CD14-positive monocyte (primary cell): Measurements from ENCODE around the gene HMGB1. TPM values are rescaled to one million over a fixed set of nuclear protein-coding genes. Genes with fewer than 3 reads are reported as not detected.

Experiments
- DNase-seq, 3 donors: peaks; one replicate each; pipeline ENCODE4 v3.0.0-alpha.2; 2011 to 2022
- H2AFZ ChIP-seq: 2 replicates; pipeline ENCODE4 v1.6.0; 2012; ENCODE audit warnings: mild to moderate bottlenecking, low read depth, low read length, inconsistent platforms; ENCODE audit not compliant: insufficient read depth, poor library complexity, severe bottlenecking
- H3K27ac ChIP-seq, 2 donors: 1 replicate in 1 of 2; 2 replicates in 1 of 2; pipeline ENCODE4 v1.5.1; 2012 to 2013; ENCODE audit warnings: low read length in 2 of 2, control low read depth in 1 of 2, inconsistent platforms in 1 of 2, low read depth in 1 of 2, mild to moderate bottlenecking in 1 of 2
- H3K27me3 ChIP-seq, 2 donors: one replicate each; pipeline versions ENCODE4 v1.6.0 to v1.6.1; 2011 to 2013; ENCODE audit warnings: low read length in 2 of 2; ENCODE audit not compliant: control insufficient read depth in 2 of 2, insufficient read depth in 2 of 2
- H3K36me3 ChIP-seq, 2 donors: replicated peaks in 1 of 2; 1 replicate in 1 of 2; 2 replicates in 1 of 2; pipeline versions ENCODE4 v1.5.1 to v1.6.1; 2012 to 2013; ENCODE audit warnings: low read length in 2 of 2, control low read depth in 1 of 2, inconsistent platforms in 1 of 2, mild to moderate bottlenecking in 1 of 2; ENCODE audit not compliant: insufficient read depth in 2 of 2, control insufficient read depth in 1 of 2
- H3K4me1 ChIP-seq, 2 donors: 1 replicate in 1 of 2; 2 replicates in 1 of 2; pipeline versions ENCODE4 v1.5.1 to v1.6.1; 2012 to 2013; ENCODE audit warnings: low read length in 2 of 2, control low read depth in 1 of 2, inconsistent platforms in 1 of 2, mild to moderate bottlenecking in 1 of 2, moderate library complexity in 1 of 2; ENCODE audit not compliant: insufficient read depth in 2 of 2, control insufficient read depth in 1 of 2
- H3K4me2 ChIP-seq: replicated peaks from 2 replicates; pipeline ENCODE3; 2012; ENCODE audit warnings: low read length, moderate library complexity, mild to moderate bottlenecking; ENCODE audit not compliant: poor library complexity, severe bottlenecking; ENCODE audit errors: extremely low read depth
- H3K4me3 ChIP-seq, 3 experiments: fragments of 200-600 bp in 1 of 3; sonication (generic) in 1 of 3; replicated peaks in 1 of 3; 1 replicate in 2 of 3; 2 replicates in 1 of 3; pipeline ENCODE4 v1.5.1; 2011 to 2013; ENCODE audit warnings: low read length in 3 of 3, mild to moderate bottlenecking in 3 of 3, control low read depth in 2 of 3, low read depth in 2 of 3, inconsistent platforms in 1 of 3, moderate library complexity in 1 of 3
- H3K79me2 ChIP-seq: 2 replicates; pipeline ENCODE4 v1.6.0; 2012; ENCODE audit warnings: mild to moderate bottlenecking, control low read depth, inconsistent platforms, low read length, moderate library complexity; ENCODE audit not compliant: insufficient read depth
- H3K9ac ChIP-seq: 2 replicates; pipeline ENCODE4 v1.6.0; 2017; ENCODE audit warnings: low read length, mild to moderate bottlenecking; ENCODE audit not compliant: insufficient read depth, poor library complexity, severe bottlenecking
- H3K9me3 ChIP-seq, 2 donors: replicated peaks in 1 of 2; 1 replicate in 1 of 2; 2 replicates in 1 of 2; pipeline versions ENCODE4 v1.5.1 to v1.6.1; 2012 to 2013; ENCODE audit warnings: low read length in 2 of 2, control low read depth in 1 of 2; ENCODE audit not compliant: control insufficient read depth in 1 of 2, insufficient read depth in 1 of 2
- H4K20me1 ChIP-seq: 2 replicates; pipeline ENCODE4 v1.6.0; 2012; ENCODE audit warnings: mild to moderate bottlenecking, low read length, control low read depth, moderate library complexity; ENCODE audit not compliant: insufficient read depth
- H3K27ac Mint-ChIP-seq, 7 donors: one replicate each; pipeline ENCODE4 v1.8.0; 2020; ENCODE audit warnings: mild to moderate bottlenecking in 7 of 7, mixed read lengths in 7 of 7, moderate library complexity in 6 of 7, inconsistent platforms in 2 of 7
- H3K27me3 Mint-ChIP-seq, 3 donors: one replicate each; pipeline ENCODE4 v1.8.0; 2021 to 2022; ENCODE audit warnings: low read depth in 3 of 3, mild to moderate bottlenecking in 3 of 3, mixed read lengths in 3 of 3, moderate library complexity in 3 of 3, inconsistent platforms in 1 of 3
- H3K36me3 Mint-ChIP-seq, 2 donors: one replicate each; pipeline ENCODE4 v1.8.0; 2020; ENCODE audit warnings: mixed read lengths in 2 of 2, inconsistent platforms in 1 of 2, mild to moderate bottlenecking in 1 of 2
- H3K4me1 Mint-ChIP-seq: one replicate; pipeline ENCODE4 v1.8.0; 2020; ENCODE audit warnings: mild to moderate bottlenecking, mixed read lengths
- H3K4me3 Mint-ChIP-seq, 2 donors: one replicate each; pipeline ENCODE4 v1.8.0; 2020; ENCODE audit warnings: mild to moderate bottlenecking in 2 of 2, mixed read lengths in 2 of 2, moderate library complexity in 1 of 2
- H3K9me3 Mint-ChIP-seq, 7 donors: one replicate each; pipeline ENCODE4 v1.8.0; 2020 to 2022; ENCODE audit warnings: mixed read lengths in 7 of 7, mild to moderate bottlenecking in 6 of 7, moderate library complexity in 6 of 7, inconsistent platforms in 2 of 7
- CTCF ChIP-seq: fragments of 200-600 bp; IDR thresholded peaks from one replicate; pipeline ENCODE4 v1.8.0; 2022; ENCODE audit warnings: antibody characterized with exemption, mild to moderate bottlenecking
- WGBS: methylation state at CpG from one replicate; pipeline ENCODE4 v1.1.5; 2013; ENCODE audit warnings: missing lambda C conversion rate; ENCODE audit not compliant: insufficient coverage; 5-methylcytosine and 5-hydroxymethylcytosine counted together
- intact Hi-C, 2 donors: fragments of 100-400 bp; cut with micrococcal nuclease; formaldehyde crosslinking; loops; one replicate each; pipeline versions ENCODE4 v1.15.0 to v1.15.1; 2023
- polyA plus RNA-seq, 3 donors: library from polyadenylated mRNA; depleted of rRNA in 1 of 3; unstranded in 2 of 3; stranded (reverse) in 1 of 3; fragments of 300-500 nt in 2 of 3; fragments of >200 nt in 1 of 3; fragmentation: Illumina TruSeq in 2 of 3; gene quantifications; 1 replicate in 2 of 3; 2 replicates in 1 of 3; pipeline ENCODE4 v1.2.3, GENCODE V29; 2012 to 2021

Gene HMGB1
- polyA plus RNA-seq, 3 donors = 132 to 489 (median 430) TPM

GRCh38 chr13:30465343-30465592, 468 bp downstream of the HMGB1 start:
- Mint-ChIP-seq H3K36me3 (peaks cover 11 to 20% of the 10 kb centered on the region in 2 donors), H3K27me3 (peaks cover 0 to 2% (median 2%) of the 10 kb centered on the region in 3 donors), H3K9me3 (no peaks in the 10 kb centered on the region), H3K4me3 (no peak overlapping the region), H3K27ac (peak overlapping the region in 1 of 7 donors; percentile 94), H3K4me1 (peaks cover 33% of the 10 kb centered on the region)
- TF ChIP-seq CTCF = no peak
- 0% methylated on average over 39 of the region's 41 CpGs for WGBS
- Histone ChIP-seq H3K9ac (peak overlapping the region; percentile 97), H3K4me3 (peak overlapping the region; percentile 49 to 87 (median 56)), H3K36me3 (peaks cover 16 to 19% of the 10 kb centered on the region in 2 donors), H3K9me3 (no peaks in the 10 kb centered on the region), H3K27ac (peak overlapping the region; percentile 73 to 90), H3K4me2 (peak overlapping the region; percentile 72), H3K27me3 (no peaks in the 10 kb centered on the region), H3K79me2 (peaks cover 39% of the 10 kb centered on the region), H3K4me1 (peaks cover 26 to 36% of the 10 kb centered on the region in 2 donors), H4K20me1 (peaks cover 12% of the 10 kb centered on the region), H2AFZ (peak overlapping the region; percentile 67)
- intact Hi-C loops = loop anchor here (2.0 to 10.0 kb wide), 7 partner anchors 63 to 618 kb away; partner anchors contain the start of genes USPL1 (in 2 of the 2) and KATNAL1 (in 1 of the 2)
- no peak for DNase-seq

DNA sequence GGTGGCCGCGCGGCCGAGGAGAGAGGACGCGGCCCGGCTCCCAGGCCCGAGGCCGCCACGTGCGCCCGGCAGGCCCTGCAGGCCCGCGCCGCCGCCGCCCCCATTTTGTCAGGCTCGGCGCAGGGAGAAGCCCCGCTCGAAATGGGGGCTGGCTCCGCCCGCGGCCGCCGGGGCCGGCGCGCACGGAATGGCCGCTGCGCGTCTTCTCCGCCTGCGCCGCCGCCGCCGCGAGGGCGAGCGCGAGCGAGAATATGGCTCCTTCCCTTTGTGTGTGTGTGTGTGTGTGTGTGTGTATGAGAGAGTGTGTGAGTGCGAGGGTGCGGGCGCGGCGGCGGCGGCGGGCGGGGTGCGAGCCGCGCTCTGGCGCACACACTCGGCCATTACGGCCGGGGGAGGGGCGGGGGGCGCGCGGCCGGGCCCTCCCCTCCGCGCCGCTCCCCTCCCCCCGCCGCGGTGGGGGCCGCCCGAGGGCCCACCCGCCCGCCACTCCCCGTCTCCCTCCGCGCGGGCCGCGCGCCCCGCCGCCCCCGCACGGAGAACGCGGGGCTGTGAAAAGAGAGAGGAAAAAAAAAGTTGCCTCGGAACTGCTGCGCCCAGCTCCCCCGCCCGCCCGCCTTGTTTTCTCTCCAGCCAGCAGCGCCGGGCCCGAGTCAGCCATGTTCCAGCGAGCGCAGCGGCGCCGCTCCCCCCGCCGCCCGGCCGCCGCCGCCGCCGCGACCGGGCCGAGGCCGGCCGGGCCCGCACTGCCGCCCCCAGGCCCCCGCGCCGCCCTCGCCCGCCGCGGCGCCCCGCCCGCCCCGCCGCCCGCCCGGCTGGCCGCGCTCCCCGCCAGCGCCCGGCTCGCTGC, 1.0 kb downstream of the HMGB1 start:
- Mint-ChIP-seq H3K4me3 (peak overlapping the region; percentile 89 to 94), H3K4me1 (peaks cover 33% of the 10 kb centered on the region), H3K27me3 (peaks cover 0 to 2% (median 2%) of the 10 kb centered on the region in 3 donors), H3K9me3 (no peaks in the 10 kb centered on the region), H3K27ac (peak overlapping the region; percentile 94 to 99 (median 96)), H3K36me3 (peaks cover 11 to 20% of the 10 kb centered on the region in 2 donors)
- Histone ChIP-seq H2AFZ (peak overlapping the region; percentile 75), H3K27me3 (no peaks in the 10 kb centered on the region), H3K9me3 (no peaks in the 10 kb centered on the region), H3K4me1 (peaks cover 26 to 36% of the 10 kb centered on the region in 2 donors), H3K36me3 (peaks cover 16 to 21% of the 10 kb centered on the region in 2 donors), H3K4me2 (peak overlapping the region; percentile 79), H3K4me3 (peak overlapping the region; percentile 59 to 88 (median 64)), H3K79me2 (peaks cover 39% of the 10 kb centered on the region), H3K27ac (peak overlapping the region; percentile 91 to 92), H3K9ac (peak overlapping the region; percentile 91), H4K20me1 (peaks cover 12% of the 10 kb centered on the region)
- intact Hi-C loops = loop anchor here (2.0 to 10.0 kb wide), 9 partner anchors 42 to 617 kb away; partner anchors contain the start of genes USPL1 (in 2 of the 2), KATNAL1 (in 1 of the 2) and UBE2L5 (in 1 of the 2)
- DNase-seq = peak; percentile 57 to 72 (median 64)
- WGBS = under 1% methylated on average over 101 of the region's 136 CpGs
- no peak for TF ChIP-seq CTCF
